SW 1271 (cell line): ENCODE results near the gene GSC2.

ENCODE experiments used
- DNase-seq, 2 experiments: peaks; one replicate each; lab custom pipeline; 2025; lab: John Stamatoyannopoulos, UW

GSC2 gene

GRCh38 chr22:19149991-19150390 is at the start of gene GSC2:
TSS of gene GSC2 (minus strand) at chr22:19150292. CDS start at chr22:19150283, 9 bp downstream.
- DNase-seq = no peak

GRCh38 chr22:19199479-19199878 is 49.4 kb upstream of the GSC2 start:
- no peak for DNase-seq

- no peak for DNase-seq
Observed at GRCh38 chr22:19197997-19198865, 48.1 kb upstream of the GSC2 start.

- no peak for DNase-seq
Observed at GRCh38 chr22:19196841-19197612, 46.9 kb upstream of the GSC2 start.

GRCh38 chr22:19195796-19196731 is 46.0 kb upstream of the GSC2 start:
- DNase-seq = no peak

- DNase-seq = no peak
Observed at GRCh38 chr22:19194766-19195536, 44.9 kb upstream of the GSC2 start.

GRCh38 chr22:19193879-19194278 is 43.8 kb upstream of the GSC2 start:
- DNase-seq = no peak

- no peak for DNase-seq
Observed at GRCh38 chr22:19187716-19188563, 37.8 kb upstream of the GSC2 start.

GRCh38 chr22:19184276-19184997 is 34.3 kb upstream of the GSC2 start:
- DNase-seq = no peak

- no peak for DNase-seq
Observed at GRCh38 chr22:19183216-19183615, 33.1 kb upstream of the GSC2 start.

- DNase-seq = no peak
Observed at GRCh38 chr22:19182472-19183157, 32.5 kb upstream of the GSC2 start.

- DNase-seq = no peak
Observed at GRCh38 chr22:19181786-19182471, 31.8 kb upstream of the GSC2 start.

- no peak for DNase-seq
Observed at GRCh38 chr22:19180740-19181410, 30.8 kb upstream of the GSC2 start.

GRCh38 chr22:19180234-19180633 is 30.1 kb upstream of the GSC2 start:
- no peak for DNase-seq

GRCh38 chr22:19179497-19180048 is 29.5 kb upstream of the GSC2 start:
- peak in 1 of 2 experiments; percentile 25 for DNase-seq

- DNase-seq = peak in 1 of 2 experiments; percentile 55
Observed at GRCh38 chr22:19178657-19179496, 28.8 kb upstream of the GSC2 start, which contains the start of gene SLC25A1. TSS of gene SLC25A1 (minus strand) at chr22:19178736. CDS start at chr22:19178673, 63 bp downstream.
